ENCODE measurements around the gene ACOT11.
A peak's percentile ranks its signal among the peaks of the same experiment; 100 is the strongest.

Gene ACOT11

GRCh38 chr1:54557671-54558355 lies 9.8 kb downstream of the ACOT11 start:
- Histone ChIP-seq H3K4me3 (ENCODE audit: low read length) (no peak overlapping the region), H3K9me3 (ENCODE audit: control insufficient read depth, low read length) (no peaks in the 10 kb centered on the region), H3K27me3 (ENCODE audit: control insufficient read depth, insufficient read depth, low read length) (no peaks in the 10 kb centered on the region), H3K9ac (ENCODE audit: low read length) (no peak overlapping the region), H3K36me3 (ENCODE audit: control insufficient read depth, insufficient read depth, low read length) (no peaks in the 10 kb centered on the region), H3K4me1 (ENCODE audit: control insufficient read depth, insufficient read depth, low read length) (no peaks in the 10 kb centered on the region)

GRCh38 chr1:54558434-54559030 lies 10.5 kb downstream of the ACOT11 start:
- Histone ChIP-seq H3K4me3 (ENCODE audit: low read length) (no peak overlapping the region), H3K27me3 (ENCODE audit: control insufficient read depth, insufficient read depth, low read length) (no peaks in the 10 kb centered on the region), H3K9ac (ENCODE audit: low read length) (no peak overlapping the region), H3K4me1 (ENCODE audit: control insufficient read depth, insufficient read depth, low read length) (no peaks in the 10 kb centered on the region), H3K9me3 (ENCODE audit: control insufficient read depth, low read length) (no peaks in the 10 kb centered on the region), H3K36me3 (ENCODE audit: control insufficient read depth, insufficient read depth, low read length) (no peaks in the 10 kb centered on the region)

DNA sequence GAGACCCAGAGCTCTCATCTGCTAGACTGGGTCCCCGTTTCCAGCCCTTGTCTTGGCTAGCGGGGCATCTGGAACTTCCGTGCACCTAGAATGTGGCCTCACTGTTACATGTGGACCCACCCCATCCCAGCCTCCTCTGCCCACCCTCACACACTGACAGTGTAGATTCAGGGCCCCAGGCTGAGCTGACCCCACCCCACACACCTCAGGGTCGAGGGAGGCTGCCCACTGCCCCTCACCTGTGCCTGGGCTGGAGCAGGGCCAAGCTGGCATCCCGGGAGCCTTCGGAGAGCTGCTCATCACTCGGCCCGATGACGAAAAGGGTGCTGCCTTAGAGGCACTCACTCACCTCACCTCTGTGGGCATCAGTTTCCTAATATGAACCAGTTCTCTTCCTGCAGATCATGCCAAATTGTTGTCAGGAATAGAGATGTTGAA lies 11.1 kb downstream of the ACOT11 start:
- Histone ChIP-seq H3K9me3 (ENCODE audit: control insufficient read depth, low read length) (no peaks in the 10 kb centered on the region), H3K4me1 (ENCODE audit: control insufficient read depth, insufficient read depth, low read length) (peaks cover 3% of the 10 kb centered on the region), H3K9ac (ENCODE audit: low read length) (no peak overlapping the region), H3K4me3 (ENCODE audit: low read length) (no peak overlapping the region), H3K36me3 (ENCODE audit: control insufficient read depth, insufficient read depth, low read length) (no peaks in the 10 kb centered on the region), H3K27me3 (ENCODE audit: control insufficient read depth, insufficient read depth, low read length) (no peaks in the 10 kb centered on the region)

GRCh38 chr1:54559771-54560231 lies 11.8 kb downstream of the ACOT11 start:
- Histone ChIP-seq H3K4me3 (ENCODE audit: low read length) (no peak overlapping the region), H3K4me1 (ENCODE audit: control insufficient read depth, insufficient read depth, low read length) (peaks cover 6% of the 10 kb centered on the region), H3K36me3 (ENCODE audit: control insufficient read depth, insufficient read depth, low read length) (no peaks in the 10 kb centered on the region), H3K9ac (ENCODE audit: low read length) (no peak overlapping the region), H3K27me3 (ENCODE audit: control insufficient read depth, insufficient read depth, low read length) (no peaks in the 10 kb centered on the region), H3K9me3 (ENCODE audit: control insufficient read depth, low read length) (no peaks in the 10 kb centered on the region)

DNA sequence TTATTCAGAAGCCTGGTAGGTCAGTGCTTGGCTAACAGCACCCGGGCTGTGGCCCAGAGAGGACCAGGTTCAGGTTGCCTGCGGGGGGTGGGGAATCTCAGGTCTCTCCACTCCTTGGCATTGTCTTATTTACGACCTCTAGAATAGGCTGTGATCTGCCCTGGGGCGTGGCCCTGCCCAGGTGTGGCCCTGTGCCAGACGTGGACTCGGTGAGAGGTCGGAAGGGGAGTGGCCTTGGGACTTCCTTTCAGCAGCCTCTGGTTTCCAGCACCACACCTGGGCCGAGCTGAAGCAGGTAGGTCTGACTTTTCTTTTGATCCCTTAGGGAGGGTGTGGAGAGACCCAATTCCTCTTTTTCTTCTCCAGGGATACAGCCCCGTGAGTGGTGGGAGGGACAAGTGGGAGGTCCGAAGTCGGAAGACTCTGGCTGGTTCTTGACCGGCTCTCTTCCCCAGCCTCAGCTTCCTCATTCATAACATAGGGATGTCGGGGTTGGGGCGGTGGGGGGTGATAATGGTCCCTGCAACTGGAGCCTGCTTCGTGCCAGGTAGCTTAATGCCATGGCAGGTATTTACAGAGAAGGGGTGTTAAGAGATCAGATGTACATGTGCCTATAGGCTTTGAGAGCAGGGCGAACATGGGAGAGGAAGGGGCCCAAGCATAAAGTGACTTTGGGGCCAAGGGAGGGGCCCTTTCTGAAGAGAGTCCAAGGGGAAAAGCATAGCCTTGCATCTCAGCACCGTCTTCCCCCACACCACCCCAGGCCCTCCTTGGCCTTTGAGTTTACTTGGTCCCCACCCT lies 16.5 kb downstream of the ACOT11 start:
- Histone ChIP-seq H3K4me3 (ENCODE audit: low read length) (peak overlapping the region; percentile 80), H3K9ac (ENCODE audit: low read length) (peak overlapping the region; percentile 71)

DNA sequence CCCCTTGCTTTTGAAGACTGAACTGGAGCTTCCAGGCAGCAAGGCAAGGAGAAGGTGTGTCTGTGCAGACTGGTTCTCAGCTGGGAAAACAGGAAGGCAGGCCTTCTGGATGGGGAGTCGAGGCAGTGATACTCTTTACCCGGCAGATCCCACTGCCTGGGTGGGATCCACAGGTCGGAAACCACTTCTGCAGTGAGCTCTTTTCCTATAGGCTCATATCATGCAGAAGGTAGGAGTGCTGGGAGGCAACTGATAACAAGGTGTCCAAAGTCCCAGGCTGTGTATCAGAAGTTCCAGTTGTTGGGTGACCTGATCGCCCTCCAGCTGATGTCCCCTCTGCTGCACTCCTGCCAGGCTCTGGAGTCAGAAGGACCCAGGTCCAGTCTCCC lies 17.1 kb downstream of the ACOT11 start:
- Histone ChIP-seq H3K4me3 (ENCODE audit: low read length) (peak overlapping the region; percentile 80), H3K36me3 (ENCODE audit: control insufficient read depth, insufficient read depth, low read length) (no peaks in the 10 kb centered on the region), H3K9ac (ENCODE audit: low read length) (no peak overlapping the region), H3K9me3 (ENCODE audit: control insufficient read depth, low read length) (no peaks in the 10 kb centered on the region), H3K4me1 (ENCODE audit: control insufficient read depth, insufficient read depth, low read length) (peaks cover 35% of the 10 kb centered on the region), H3K27me3 (ENCODE audit: control insufficient read depth, insufficient read depth, low read length) (no peaks in the 10 kb centered on the region)

More for the DNA sequence above, 16.5 kb downstream of the ACOT11 start:
- Histone ChIP-seq H3K27me3 (ENCODE audit: control insufficient read depth, insufficient read depth, low read length) (no peaks in the 10 kb centered on the region), H3K4me1 (ENCODE audit: control insufficient read depth, insufficient read depth, low read length) (peaks cover 35% of the 10 kb centered on the region), H3K36me3 (ENCODE audit: control insufficient read depth, insufficient read depth, low read length) (no peaks in the 10 kb centered on the region), H3K9me3 (ENCODE audit: control insufficient read depth, low read length) (no peaks in the 10 kb centered on the region)

- Histone ChIP-seq H3K4me1 (ENCODE audit: control insufficient read depth, insufficient read depth, low read length) (peaks cover 35% of the 10 kb centered on the region), H3K9ac (ENCODE audit: low read length) (no peak overlapping the region), H3K36me3 (ENCODE audit: control insufficient read depth, insufficient read depth, low read length) (no peaks in the 10 kb centered on the region), H3K9me3 (ENCODE audit: control insufficient read depth, low read length) (no peaks in the 10 kb centered on the region), H3K4me3 (ENCODE audit: low read length) (no peak overlapping the region), H3K27me3 (ENCODE audit: control insufficient read depth, insufficient read depth, low read length) (no peaks in the 10 kb centered on the region)
Measured at GRCh38 chr1:54566438-54567141, 18.6 kb downstream of the ACOT11 start.

GRCh38 chr1:54567961-54568360 lies 19.9 kb downstream of the ACOT11 start:
- peaks cover 35% of the 10 kb centered on the region for H3K4me1 ChIP-seq (ENCODE audit: control insufficient read depth, insufficient read depth, low read length)
- no peaks in the 10 kb centered on the region for H3K36me3 ChIP-seq (ENCODE audit: control insufficient read depth, insufficient read depth, low read length)
- no peaks in the 10 kb centered on the region for H3K9me3 ChIP-seq (ENCODE audit: control insufficient read depth, low read length)
- H3K4me3 ChIP-seq (ENCODE audit: low read length) = no peak overlapping the region
- no peak overlapping the region for H3K9ac ChIP-seq (ENCODE audit: low read length)
- no peaks in the 10 kb centered on the region for H3K27me3 ChIP-seq (ENCODE audit: control insufficient read depth, insufficient read depth, low read length)

DNA sequence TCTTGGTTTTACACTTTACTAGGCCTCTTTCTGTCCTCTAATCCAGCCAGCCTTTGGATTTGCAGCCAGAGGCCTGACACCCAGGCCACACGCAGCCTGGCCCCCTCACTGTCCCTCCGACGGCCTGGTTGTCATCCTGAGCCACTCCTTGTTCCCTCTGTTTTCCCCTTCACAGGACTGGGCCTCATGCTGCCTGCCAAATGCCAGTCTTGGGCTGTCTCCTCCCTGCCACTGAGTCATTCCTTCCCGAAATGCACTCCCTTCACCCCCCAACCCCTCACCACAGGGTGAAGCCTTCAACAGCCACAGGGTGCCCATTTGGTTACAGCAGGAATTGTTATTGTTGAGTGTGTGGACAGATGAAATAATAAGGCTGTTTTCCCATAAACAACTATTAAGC lies 21.3 kb downstream of the ACOT11 start:
- Histone ChIP-seq H3K4me3 (ENCODE audit: low read length) (no peak overlapping the region), H3K9me3 (ENCODE audit: control insufficient read depth, low read length) (no peaks in the 10 kb centered on the region), H3K27me3 (ENCODE audit: control insufficient read depth, insufficient read depth, low read length) (no peaks in the 10 kb centered on the region), H3K9ac (ENCODE audit: low read length) (peak overlapping the region; percentile 22), H3K4me1 (ENCODE audit: control insufficient read depth, insufficient read depth, low read length) (peaks cover 33% of the 10 kb centered on the region), H3K36me3 (ENCODE audit: control insufficient read depth, insufficient read depth, low read length) (no peaks in the 10 kb centered on the region)

GRCh38 chr1:54570161-54570560 lies 22.1 kb downstream of the ACOT11 start:
- Histone ChIP-seq H3K27me3 (ENCODE audit: control insufficient read depth, insufficient read depth, low read length) (no peaks in the 10 kb centered on the region), H3K36me3 (ENCODE audit: control insufficient read depth, insufficient read depth, low read length) (no peaks in the 10 kb centered on the region), H3K9ac (ENCODE audit: low read length) (no peak overlapping the region), H3K4me3 (ENCODE audit: low read length) (no peak overlapping the region), H3K4me1 (ENCODE audit: control insufficient read depth, insufficient read depth, low read length) (peaks cover 26% of the 10 kb centered on the region), H3K9me3 (ENCODE audit: control insufficient read depth, low read length) (no peaks in the 10 kb centered on the region)

DNA sequence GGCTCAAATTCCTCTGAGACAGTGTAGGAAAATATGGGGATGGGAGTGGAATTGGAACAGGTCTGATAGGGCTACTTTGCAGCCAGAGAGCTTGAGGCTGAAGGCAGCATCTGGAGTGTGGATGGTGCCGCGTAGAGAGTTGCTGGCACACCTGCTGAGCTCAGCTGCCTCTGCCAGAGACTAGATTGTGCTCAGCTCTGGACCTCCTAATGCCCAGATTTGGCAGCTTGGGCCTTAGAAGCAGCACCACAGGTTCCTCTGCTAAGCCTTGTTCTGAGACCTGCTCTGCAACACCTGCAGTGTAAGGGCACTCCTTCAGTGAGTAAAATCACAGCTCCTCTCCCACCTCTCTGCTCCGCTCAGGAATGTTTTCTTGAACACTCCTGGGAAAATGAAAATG lies 23.3 kb downstream of the ACOT11 start:
- no peak overlapping the region for H3K9ac ChIP-seq (ENCODE audit: low read length)
- H3K4me3 ChIP-seq (ENCODE audit: low read length) = no peak overlapping the region
- no peaks in the 10 kb centered on the region for H3K9me3 ChIP-seq (ENCODE audit: control insufficient read depth, low read length)
- no peaks in the 10 kb centered on the region for H3K36me3 ChIP-seq (ENCODE audit: control insufficient read depth, insufficient read depth, low read length)
- H3K4me1 ChIP-seq (ENCODE audit: control insufficient read depth, insufficient read depth, low read length) = peaks cover 14% of the 10 kb centered on the region
- no peaks in the 10 kb centered on the region for H3K27me3 ChIP-seq (ENCODE audit: control insufficient read depth, insufficient read depth, low read length)
